Panc1 (cell line): ENCODE data around the gene HOXA7.

Experiments
- TCF7L2 ChIP-seq: IDR thresholded peaks from 2 replicates; pipeline ENCODE4 v1.6.1; 2011; ENCODE audit warnings: mild to moderate bottlenecking, low read depth, low read length, inconsistent platforms
- TF ChIP-seq, protein P1 (sequence below): fragments of 450-650 bp; IDR thresholded peaks from 2 replicates; pipeline ENCODE4 v1.5.1; 2017; ENCODE audit warnings: mild to moderate bottlenecking

DNA sequence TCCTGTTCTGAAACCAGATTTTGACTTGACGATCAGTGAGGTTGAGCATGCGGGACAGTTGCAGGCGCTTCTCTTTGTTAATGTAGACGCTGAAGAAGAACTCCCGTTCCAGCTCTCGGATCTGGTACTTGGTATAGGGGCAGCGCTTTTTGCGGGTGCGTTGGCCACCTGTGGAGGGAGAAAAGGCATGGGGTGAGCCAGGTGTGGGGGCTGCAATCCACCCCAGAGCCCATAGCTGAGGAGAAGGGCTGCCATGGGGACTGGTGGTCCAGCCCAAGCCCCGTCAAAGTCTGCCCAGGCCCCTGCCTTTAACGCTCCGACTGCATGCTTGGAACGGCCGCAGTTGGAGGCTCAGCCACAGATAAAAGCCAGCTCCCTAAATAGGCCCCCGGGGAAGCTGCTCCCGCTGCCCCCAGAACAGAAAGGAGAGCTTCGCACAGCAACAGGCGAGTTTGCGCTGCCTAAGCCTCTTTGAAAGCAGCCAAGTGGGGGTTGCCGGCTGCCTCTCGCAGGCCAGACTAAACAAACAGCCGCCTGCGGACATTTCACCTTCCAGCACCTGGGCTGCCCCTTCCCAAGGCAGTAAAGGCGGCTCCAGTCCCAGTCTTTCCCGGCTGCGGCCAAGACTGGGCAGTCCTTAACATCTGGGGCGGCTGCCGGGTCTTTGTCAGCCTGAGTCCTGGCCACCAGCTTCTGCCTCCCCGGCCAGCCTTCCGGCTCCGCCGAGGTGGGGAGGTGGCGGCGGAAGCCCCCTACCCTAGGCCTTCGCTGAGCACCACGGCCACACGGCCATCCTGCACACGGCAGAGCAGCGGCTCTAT, 26.6 kb upstream of the HOXA7 start:
- TF ChIP-seq, protein P1, sequence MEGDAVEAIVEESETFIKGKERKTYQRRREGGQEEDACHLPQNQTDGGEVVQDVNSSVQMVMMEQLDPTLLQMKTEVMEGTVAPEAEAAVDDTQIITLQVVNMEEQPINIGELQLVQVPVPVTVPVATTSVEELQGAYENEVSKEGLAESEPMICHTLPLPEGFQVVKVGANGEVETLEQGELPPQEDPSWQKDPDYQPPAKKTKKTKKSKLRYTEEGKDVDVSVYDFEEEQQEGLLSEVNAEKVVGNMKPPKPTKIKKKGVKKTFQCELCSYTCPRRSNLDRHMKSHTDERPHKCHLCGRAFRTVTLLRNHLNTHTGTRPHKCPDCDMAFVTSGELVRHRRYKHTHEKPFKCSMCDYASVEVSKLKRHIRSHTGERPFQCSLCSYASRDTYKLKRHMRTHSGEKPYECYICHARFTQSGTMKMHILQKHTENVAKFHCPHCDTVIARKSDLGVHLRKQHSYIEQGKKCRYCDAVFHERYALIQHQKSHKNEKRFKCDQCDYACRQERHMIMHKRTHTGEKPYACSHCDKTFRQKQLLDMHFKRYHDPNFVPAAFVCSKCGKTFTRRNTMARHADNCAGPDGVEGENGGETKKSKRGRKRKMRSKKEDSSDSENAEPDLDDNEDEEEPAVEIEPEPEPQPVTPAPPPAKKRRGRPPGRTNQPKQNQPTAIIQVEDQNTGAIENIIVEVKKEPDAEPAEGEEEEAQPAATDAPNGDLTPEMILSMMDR = no peak
- TF ChIP-seq TCF7L2 = no peak
